HG03442 (cell line): ENCODE measurements around the gene SLC25A39.
"Not testable (repeated sequence)": the region's sequence is repeated elsewhere in the genome, so short reads cannot be mapped to it uniquely, and the experiment has no call there.

Experiments used
- ATAC-seq: cut with Tn5 transposase; IDR thresholded peaks from one replicate; pipeline ENCODE4 v1.9.1; 2021; ENCODE audit warnings: mild to moderate bottlenecking, moderate library complexity; ENCODE audit not compliant: unreplicated experiment

Gene SLC25A39

DNA sequence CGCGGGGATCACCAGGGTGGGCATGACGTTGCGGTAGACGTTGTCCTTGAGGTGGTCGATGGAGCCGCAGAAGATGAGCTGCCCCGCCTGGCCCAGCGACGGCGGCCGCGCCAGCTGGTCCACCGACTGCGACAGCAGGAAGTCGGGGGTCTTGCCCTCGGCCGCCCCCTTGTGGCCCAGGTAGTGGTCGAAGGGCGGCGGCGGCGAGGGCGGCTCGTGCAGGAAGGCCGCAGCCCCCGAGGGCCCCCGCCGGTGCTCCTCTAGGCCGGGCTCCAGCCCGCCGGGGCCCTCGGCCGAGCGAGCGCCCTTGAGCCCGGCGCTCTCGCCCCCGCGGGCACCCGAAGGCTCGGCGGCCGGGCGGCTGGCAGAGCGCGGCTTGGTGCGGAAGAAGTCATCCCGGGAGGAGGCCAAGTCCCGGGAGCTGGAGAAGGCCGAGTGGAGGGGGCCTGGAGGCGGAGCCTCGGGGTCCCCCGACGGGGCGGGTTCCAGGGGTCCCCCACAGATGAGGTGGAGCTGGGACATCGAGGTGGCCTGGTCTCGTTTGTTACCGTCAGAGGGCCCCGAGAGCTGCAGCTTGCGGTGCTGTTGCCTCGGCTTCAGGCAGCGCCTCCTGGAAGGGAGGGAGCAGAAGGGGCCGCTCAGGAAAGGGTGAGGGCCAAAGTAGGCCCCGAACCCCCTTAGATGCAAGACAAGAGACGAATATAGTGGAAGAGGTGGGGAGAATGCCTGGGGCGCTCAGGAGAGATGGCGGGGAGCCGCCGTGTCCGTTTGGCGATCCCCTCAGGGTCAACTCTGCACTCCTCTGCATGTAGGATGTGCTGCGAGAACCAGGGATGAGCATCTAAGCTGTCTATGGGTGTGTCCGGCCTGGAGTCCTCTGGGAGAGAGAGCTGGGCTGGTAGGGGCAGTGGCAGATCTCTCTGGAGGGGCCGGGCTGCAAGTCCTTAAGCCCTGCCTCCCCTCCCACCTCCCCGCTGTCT is 30.2 kb upstream of the SLC25A39 start:
- ATAC-seq = no peak

DNA sequence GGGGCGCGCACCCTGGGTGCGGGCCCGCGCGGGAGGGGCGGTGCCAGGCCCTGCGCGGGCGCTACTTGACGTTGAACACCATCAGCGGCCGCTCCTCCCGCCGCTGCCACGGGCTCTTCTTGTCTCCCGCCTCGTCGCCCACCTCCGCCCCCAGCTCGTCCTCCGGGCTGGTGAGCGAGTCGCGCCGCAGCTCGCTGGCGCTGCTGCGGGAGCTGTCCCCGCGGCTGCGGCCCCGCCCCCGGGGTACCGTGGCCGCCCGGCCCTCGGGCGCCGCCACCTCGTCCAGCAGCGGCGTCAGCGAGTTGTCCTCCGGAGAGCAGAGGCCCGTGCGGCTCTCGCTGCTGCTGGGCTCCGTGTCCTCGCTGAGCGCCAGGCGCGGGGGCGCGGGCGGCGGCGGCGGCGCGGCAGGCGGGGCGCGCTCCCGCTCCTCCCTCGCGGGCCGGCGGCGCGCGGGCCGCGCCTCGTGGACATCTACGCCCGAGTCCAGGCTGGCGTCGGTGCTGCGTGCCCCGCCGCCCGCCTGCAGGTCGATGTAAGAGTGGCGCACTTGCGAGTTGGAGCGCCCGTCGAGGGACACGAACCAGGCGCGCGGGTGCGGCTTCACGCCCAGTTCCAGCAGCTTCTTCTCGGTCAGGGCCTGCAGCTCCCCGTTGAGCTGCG is 29.2 kb upstream of the SLC25A39 start:
- no peak for ATAC-seq

DNA sequence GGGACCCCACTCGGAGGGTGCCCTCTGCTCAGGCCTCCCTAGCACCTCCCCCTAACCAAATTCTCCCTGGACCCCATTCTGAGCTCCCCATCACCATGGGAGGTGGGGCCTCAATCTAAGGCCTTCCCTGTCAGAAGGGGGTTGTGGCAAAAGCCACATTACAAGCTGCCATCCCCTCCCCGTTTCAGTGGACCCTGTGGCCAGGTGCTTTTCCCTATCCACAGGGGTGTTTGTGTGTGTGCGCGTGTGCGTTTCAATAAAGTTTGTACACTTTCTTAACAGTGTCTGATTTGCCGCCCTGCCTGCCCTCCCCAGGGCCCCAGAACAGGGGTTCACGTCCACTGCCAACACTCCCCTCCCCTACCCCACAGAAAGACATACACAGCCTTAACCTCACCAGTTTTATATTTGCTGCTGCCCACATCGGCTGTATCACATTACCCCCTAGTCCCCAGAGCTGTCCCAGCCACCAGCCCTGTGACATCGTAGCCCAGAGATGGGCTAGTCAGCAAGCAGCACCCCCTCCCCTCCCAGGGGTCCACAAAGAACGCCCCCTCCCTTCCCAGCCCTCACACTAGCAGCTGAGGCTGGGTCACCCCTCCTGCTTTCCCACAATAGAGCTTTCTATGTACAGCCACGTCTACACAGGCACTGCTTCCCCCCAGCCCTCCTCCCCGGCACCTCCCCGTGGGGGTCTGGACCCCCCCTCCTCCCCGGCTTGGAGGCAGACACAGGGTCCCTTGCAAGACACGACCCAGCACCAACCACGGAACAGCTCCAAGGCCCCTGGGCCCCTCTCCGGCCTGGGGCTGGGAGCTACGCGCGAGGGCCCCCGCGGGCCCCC is 28.4 kb upstream of the SLC25A39 start:
- no peak for ATAC-seq

DNA sequence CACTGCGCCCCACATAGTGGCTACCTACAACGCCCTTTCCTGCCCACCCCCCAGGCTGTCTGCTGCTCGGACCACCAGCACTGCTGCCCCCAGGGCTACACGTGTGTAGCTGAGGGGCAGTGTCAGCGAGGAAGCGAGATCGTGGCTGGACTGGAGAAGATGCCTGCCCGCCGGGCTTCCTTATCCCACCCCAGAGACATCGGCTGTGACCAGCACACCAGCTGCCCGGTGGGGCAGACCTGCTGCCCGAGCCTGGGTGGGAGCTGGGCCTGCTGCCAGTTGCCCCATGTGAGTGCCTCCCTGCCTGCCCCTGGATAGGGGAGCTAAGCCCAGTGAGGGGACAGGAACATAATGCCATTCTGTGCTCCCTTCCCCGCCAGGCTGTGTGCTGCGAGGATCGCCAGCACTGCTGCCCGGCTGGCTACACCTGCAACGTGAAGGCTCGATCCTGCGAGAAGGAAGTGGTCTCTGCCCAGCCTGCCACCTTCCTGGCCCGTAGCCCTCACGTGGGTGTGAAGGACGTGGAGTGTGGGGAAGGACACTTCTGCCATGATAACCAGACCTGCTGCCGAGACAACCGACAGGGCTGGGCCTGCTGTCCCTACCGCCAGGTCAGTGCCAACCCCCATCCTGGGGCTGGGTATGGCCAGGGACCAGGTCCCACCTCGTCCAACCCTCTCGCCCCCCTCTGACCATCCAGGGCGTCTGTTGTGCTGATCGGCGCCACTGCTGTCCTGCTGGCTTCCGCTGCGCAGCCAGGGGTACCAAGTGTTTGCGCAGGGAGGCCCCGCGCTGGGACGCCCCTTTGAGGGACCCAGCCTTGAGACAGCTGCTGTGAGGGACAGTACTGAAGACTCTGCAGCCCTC is 27.6 kb upstream of the SLC25A39 start:
- no peak for ATAC-seq

DNA sequence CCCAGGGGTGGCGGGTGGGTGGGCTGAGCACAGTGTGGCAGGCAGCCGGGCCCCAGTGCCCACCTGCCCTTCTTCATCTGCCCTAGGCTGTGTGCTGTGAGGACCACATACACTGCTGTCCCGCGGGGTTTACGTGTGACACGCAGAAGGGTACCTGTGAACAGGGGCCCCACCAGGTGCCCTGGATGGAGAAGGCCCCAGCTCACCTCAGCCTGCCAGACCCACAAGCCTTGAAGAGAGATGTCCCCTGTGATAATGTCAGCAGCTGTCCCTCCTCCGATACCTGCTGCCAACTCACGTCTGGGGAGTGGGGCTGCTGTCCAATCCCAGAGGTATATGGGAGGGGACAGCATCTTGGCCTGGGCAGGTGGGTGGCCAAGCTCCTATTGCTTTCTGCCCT is 26.8 kb upstream of the SLC25A39 start:
- ATAC-seq = no peak

DNA sequence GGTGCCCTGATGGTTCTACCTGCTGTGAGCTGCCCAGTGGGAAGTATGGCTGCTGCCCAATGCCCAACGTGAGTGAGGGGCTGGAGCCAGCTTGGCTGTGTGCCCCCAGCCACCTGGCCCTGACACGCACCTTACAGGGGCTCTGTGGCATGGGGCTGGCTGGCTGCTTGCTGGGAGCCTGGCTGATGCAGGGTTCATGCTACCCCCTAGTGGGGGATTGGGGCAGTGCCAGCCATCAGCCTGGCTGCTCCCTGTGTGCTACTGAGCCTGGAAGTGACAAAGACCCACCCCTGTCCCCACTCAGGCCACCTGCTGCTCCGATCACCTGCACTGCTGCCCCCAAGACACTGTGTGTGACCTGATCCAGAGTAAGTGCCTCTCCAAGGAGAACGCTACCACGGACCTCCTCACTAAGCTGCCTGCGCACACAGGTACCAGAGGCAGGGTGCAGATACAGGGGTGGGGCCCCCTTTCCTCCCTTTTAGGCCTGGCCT is 26.2 kb upstream of the SLC25A39 start:
- no peak for ATAC-seq

DNA sequence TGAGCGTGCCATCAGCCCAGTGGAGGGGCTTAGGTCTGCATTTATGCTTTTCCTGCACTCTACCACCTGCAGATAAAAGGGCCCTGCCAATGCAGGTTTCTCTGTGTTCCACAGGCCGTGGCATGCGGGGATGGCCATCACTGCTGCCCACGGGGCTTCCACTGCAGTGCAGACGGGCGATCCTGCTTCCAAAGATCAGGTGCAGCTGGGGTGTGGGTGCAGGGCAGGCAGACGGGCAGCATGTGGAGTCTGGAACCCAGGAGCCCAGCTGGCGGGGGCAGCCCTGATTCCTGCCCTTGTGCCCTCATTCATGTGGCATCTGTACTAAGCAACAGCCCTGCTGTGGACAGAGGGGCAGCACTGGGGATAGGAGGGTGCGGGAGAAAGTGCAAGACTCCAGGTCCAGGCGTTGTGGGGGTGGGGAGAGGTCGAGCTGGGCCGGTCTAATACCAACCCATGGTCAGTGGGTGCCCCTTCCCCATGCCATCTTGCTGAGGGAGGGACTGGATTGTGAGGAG is 25.0 kb upstream of the SLC25A39 start:
- ATAC-seq = no peak

DNA sequence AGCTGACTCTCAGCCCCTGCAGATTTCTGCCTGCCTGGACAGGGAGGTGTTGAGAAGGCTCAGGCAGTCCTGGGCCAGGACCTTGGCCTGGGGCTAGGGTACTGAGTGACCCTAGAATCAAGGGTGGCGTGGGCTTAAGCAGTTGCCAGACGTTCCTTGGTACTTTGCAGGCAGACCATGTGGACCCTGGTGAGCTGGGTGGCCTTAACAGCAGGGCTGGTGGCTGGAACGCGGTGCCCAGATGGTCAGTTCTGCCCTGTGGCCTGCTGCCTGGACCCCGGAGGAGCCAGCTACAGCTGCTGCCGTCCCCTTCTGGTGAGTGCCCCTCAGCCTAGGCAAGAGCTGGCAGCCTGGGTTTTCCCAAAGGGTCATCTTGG is 24.4 kb upstream of the SLC25A39 start:
- no peak for ATAC-seq

DNA sequence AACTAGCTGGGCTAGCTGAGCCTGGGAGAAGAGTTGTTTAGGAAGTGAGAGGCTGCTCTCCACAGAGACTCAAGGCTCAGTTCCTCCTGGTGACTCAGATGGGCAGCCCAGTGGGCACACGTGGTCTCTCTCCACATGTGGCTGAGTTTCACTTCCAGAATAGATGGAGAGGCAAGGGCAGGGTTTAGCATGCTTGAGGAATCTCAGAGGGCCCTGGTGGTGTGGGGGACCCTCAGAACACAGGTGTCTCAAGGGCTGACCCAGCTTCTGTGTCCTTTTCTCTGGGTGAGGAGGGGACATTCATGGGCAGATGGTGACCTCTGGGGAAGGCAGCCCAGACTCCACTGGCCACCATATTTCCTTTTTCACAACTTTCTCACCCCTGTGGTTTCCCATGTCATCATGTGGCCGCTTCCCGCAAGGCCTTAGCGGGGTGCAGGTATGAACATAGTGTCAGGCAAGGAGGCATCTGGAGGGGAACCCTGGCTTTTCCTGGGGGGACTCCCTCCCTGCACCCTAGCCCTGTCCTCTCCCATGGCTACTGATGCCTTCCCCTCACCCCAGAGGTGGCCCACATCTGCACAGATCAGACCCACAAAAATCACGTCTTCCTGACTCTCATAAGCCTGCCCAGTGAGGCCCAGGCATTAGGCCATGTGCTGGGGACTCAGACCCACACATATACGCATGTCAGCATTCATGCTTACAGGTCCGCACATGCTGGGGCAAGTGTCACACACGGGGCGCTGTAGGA is 23.8 kb upstream of the SLC25A39 start:
- peak; percentile 40 for ATAC-seq

DNA sequence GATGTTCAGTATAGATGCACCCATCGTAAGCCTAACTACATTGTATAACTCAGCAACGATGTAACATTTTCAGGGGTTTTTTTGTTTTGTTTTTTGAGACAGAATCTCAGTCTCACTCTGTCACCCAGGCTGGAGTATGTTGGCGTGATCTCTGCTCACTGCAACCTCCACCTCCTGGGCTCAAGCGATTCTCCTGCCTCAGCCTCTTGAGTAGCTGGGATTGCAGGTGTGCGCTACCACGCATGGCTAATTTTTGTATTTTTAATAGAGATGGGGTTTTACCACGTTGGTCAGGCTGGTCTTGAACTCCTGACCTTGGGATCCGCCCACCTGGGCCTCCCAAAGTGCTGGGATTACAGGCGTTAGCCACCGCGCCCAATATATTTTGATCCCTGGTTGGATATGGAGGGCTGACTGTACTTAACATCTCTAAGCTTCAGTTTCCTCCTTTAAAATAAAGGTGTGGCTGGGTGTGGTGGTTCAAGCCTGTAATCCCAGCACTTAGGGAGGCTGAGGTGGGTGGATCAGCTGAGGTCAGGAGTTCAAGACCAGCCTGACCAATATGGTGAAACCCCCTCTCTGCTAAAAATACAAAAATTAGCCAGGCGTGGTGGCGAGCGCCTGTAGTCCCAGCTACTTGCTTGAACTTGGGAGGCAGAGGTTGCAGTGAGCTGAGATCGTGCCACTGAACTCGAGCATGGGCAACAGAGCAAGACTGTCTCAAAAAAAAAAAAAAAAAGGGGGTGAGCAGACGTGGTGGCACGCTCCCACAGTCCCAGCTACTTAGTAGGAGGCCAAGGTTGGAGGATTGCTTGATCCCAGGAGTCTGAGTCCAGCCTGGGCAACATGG is 22.8 kb upstream of the SLC25A39 start:
- ATAC-seq = not testable (repeated sequence)

DNA sequence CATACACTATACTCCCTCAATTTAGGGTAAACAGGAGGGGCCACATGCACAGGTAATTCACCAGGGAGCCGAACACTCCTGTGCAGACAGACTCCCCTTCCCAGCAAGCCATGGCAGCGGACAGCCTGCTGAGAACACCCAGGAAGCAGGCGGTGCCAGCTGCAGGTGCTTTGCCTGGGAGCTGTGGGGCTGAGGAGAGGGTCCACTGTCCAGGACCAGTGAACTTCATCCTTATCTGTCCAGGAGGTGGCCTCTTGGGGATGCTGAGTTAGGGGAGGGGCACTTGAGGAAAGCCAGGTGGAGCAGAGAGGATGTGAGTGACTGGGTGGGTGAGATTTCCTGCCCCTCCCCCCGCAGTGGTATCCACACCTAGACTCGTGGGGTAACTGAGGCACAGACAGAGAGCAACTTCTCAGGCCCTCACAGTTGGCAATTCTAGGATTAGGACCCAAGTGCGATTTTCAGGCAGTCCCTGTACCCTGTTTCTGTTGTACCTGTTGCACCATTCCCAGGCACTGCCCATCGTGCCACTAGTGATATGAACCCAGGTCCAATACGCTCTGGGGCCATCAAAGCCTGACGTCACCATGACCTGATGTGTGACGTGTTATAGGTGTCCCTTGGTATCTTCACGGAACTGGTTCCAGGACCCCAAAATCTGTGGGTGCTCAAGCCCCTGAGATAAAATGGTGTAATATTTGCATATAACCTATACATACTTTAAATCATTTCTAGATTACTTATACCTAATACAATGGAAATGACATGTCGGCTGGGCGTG is 21.6 kb upstream of the SLC25A39 start:
- ATAC-seq = no peak

DNA sequence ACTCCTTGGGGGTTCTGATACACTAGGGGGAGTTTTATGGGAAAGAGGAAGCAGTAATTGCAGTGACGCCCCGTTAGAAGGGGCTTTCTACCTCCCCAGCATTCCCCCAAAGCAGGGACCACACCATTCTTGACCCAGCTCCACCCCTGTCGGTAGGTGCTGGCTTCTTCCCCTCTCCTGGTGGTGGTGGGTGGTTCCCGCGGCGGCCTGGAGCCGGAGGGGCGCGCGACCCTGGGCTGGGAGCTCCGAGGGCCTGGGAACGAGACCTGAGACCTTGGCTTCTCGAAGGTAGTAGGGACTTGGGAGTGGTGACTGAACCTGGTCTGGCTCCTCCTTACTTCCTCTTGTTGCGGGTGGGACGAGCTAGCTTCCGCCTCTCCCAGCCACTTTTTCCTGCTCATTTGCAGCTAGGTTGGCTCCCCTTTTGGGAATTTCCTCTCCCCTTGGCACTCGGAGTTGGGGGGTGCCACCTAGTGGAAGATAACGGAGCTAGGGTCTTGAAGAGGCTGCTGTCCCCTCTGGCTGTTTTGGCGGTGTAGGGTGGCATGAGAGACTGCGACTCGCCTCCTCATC is 20.9 kb upstream of the SLC25A39 start:
- ATAC-seq = peak; percentile 7

DNA sequence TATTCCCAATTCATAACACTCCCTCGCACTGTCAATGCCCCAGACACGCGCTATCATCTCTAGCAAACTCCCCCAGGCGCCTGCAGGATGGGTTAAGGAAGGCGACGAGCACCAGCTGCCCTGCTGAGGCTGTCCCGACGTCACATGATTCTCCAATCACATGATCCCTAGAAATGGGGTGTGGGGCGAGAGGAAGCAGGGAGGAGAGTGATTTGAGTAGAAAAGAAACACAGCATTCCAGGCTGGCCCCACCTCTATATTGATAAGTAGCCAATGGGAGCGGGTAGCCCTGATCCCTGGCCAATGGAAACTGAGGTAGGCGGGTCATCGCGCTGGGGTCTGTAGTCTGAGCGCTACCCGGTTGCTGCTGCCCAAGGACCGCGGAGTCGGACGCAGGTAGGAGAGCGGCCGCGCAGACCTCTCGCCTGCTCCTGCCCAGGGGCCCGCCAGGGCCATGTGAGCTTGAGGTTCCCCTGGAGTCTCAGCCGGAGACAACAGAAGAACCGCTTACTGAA is 20.4 kb upstream of the SLC25A39 start, which contains the start of gene GRN:
TSS of gene GRN (plus strand) at position 364 of the 515 bp plus-strand sequence. CDS start 3,863 bp downstream, outside the sequence.
- peak; percentile 62 for ATAC-seq

DNA sequence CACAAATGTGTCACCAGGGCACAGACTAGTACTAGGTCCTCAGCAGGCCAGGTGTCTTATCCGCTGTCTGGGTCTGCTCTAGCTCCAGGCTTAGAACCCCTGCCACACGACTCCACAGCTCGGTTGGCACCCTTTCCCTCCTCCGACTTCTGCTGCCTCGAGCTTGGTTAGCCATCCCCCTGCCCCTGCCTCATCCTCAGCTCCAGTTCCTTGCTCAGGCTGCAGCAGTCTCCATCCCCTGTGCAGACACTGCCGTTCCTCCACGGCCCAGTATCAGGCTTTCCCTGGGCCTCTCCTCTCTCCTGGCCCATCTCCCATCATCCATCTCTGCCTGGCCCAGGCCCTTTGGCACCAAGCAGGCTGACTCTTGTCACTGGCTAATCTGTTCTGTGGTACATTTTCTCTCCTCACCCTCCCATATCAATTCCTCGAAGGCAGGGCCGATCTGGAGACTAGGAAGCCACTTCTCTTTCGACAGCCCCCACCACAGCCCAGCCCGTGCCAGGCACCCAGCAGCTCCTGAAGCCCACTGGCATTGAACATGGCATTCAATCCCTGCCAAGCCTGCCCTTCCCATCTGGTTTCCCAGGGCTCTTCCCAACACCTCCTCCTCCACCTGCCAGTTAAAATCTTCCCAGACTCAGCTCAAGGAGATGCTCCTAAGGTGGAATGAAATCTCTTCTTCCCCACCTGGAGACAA is 19.0 kb upstream of the SLC25A39 start:
- ATAC-seq = no peak

DNA sequence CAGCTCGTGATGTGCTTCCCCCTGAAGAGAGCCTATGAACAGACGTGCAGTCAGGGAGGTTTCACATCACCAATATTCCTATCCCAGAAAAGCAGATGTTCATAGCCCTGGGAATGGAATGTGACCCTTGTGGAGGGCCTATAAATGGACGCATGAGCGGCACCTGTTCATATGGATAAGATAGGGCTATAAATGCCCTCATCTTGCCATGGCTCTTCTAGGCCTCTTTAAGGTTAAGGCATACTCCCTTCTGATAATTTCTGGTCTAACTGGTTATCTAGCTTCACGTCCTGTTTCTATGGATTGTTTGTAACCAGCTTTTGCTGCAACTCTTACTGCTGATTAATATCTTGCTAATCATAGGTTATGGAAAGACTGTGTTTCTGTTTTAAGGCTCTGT is 15.9 kb upstream of the SLC25A39 start:
- ATAC-seq = not testable (repeated sequence)

DNA sequence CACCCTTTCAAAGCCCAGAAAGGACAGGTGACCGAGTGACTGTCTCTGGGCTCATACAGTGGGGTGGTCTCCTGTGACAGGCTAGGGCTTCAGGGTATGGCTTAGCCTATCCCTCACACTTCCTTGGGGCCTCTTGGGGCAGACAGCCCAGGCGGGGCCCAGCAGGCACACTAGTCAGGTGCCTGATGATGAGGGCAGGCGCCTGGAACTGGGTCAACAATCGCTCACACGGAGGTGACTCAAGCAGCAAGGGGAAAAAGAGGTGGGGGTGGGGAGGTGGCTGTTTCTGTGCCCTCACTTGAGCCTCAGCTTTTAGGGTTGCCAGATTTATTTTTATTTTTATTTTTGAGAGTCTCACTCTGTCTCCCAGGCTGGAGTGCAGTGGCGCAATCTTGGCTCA is 14.1 kb upstream of the SLC25A39 start:
- ATAC-seq = no peak
